Measurements from ENCODE around the gene KPNA6. TPM values are rescaled to one million over a fixed set of nuclear protein-coding genes. Genes with fewer than 3 reads are reported as not detected.
"Not testable (repeated sequence)": the region's sequence is repeated elsewhere in the genome, so short reads cannot be mapped to it uniquely, and the experiment has no call there.

KPNA6 gene
- total RNA-seq (10 to 100 TPM; 47.4 to 63.7 (median 51.6) TPM), polyA plus RNA-seq (10 to 100 TPM; 19.5 to 26.8 TPM), total RNA-seq (106 reads per million, percentile 85 among the genes with 10 or more reads in this experiment)

- Mint-ChIP-seq H3K27me3 (no peaks in the 10 kb centered on the region), H3K4me1 (peaks cover 27 to 63% (median 47%) of the 10 kb centered on the region in 7 donors)
Observed at GRCh38 chr1:32107742-32108661, at the start of gene KPNA6. Gene KPNA6 (plus strand): TSS chr1:32108056. CDS start chr1:32108131, 75 bp downstream.

DNA sequence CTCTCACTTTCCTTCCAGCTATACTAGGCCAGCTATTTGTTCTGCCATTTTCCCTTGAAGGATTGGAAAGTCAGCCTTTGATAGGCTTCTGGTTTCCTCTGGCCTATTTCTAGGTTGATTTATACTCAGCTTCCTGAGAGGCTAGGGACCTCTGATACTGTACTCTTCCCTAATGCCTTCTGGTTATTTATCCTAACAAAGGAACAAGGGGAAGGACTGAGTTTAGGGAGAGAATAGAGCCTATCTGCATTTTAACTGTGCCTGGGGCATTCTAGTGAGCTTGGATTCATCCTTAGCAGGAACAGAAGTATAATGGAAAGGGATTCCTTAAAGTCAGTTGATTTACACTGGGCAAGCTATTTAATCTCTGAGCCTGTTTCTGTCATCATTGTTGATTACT lies 46.9 kb upstream of the KPNA6 start:
- intact Hi-C loops (cut with micrococcal nuclease): loop anchor here in 1 of 2 donors (5.0 to 10.0 kb wide), 2 partner anchors 246 to 399 kb away; partner anchors contain the start of gene SPOCD1
- no peaks in the 10 kb centered on the region for H3K9me3 Mint-ChIP-seq

More at GRCh38 chr1:32107742-32108661, at the start of gene KPNA6:
- DNase-seq: peak; percentile 75 to 95 (median 93)
- POLR2A ChIA-PET: interaction anchor here (0.7 to 3.4 kb wide), 26 partner anchors 9 to 463 kb away, joined by 3 to 43 read pairs (median 4); partner anchors contain the start of genes BSDC1, CCDC28B, IQCC and KHDRBS1
- H3K27ac ChIP-seq (ENCODE audit: low read depth, low read length): peak within 1 kb of the TSS; percentile 94
- ATAC-seq: peak; percentile 94
- H3K9me3 Mint-ChIP-seq: peaks cover 0 to 2% (median 0%) of the 10 kb centered on the region in 11 donors
- intact Hi-C loops (cut with micrococcal nuclease): loop anchor here (1.0 to 5.0 kb wide), 10 partner anchors 36 to 1389 kb away; partner anchors contain the start of genes BSDC1 (in 2 of the 2), CCDC28B (in 2 of the 2), KHDRBS1 (in 2 of the 2) and TMEM39B (in 2 of the 2)
- peaks cover 0 to 3% (median under 1%) of the 10 kb centered on the region in 5 donors for H3K36me3 Mint-ChIP-seq
- H3K27ac Mint-ChIP-seq: peak within 1 kb of the TSS; percentile 93 to 99 (median 98)
- H3K36me3 ChIP-seq (ENCODE audit: control insufficient read depth in 2 of 3, insufficient read depth in 3 of 3, low read length in 3 of 3): peaks cover 0 to 8% (median 0%) of the 10 kb centered on the region in 3 experiments
- H3K4me1 ChIP-seq (ENCODE audit: control insufficient read depth in 2 of 2, insufficient read depth in 2 of 2, low read length in 2 of 2): peaks cover 37 to 40% of the 10 kb centered on the region in 2 donors
- H3K4me3 Mint-ChIP-seq: peak within 1 kb of the TSS; percentile 95 to 100 (median 99)
- peak within 1 kb of the TSS; percentile 75 for H3K4me3 ChIP-seq (ENCODE audit: low read length)
- no peaks in the 10 kb centered on the region for H3K9me3 ChIP-seq (ENCODE audit: control insufficient read depth in 2 of 3, low read length in 3 of 3)
- no peaks in the 10 kb centered on the region for H3K27me3 ChIP-seq (ENCODE audit: control insufficient read depth in 2 of 2, insufficient read depth in 2 of 2, low read length in 2 of 2)
- CTCF ChIA-PET: interaction anchor here (0.6 to 3.2 kb wide), 8 partner anchors 35 to 293 kb away, joined by 3 to 16 read pairs (median 3); partner anchors contain the start of gene TMEM39B

GRCh38 chr1:32062867-32063230 lies 45.0 kb upstream of the KPNA6 start:
- no peak overlapping the region for H3K4me3 Mint-ChIP-seq
- peak overlapping the region in 8 of 9 donors; percentile 30 to 79 (median 76) for H3K27ac Mint-ChIP-seq
- Histone ChIP-seq H3K4me1 (ENCODE audit: control insufficient read depth in 2 of 2, insufficient read depth in 2 of 2, low read length in 2 of 2) (peaks cover 4 to 5% of the 10 kb centered on the region in 2 donors), H3K27me3 (ENCODE audit: control insufficient read depth in 2 of 2, insufficient read depth in 2 of 2, low read length in 2 of 2) (no peaks in the 10 kb centered on the region), H3K4me3 (ENCODE audit: low read length) (no peak overlapping the region), H3K27ac (ENCODE audit: low read depth, low read length) (no peak overlapping the region), H3K36me3 (ENCODE audit: control insufficient read depth in 2 of 3, insufficient read depth in 3 of 3, low read length in 3 of 3) (peaks cover 0 to 46% (median 3%) of the 10 kb centered on the region in 3 experiments), H3K9me3 (ENCODE audit: control insufficient read depth in 2 of 3, low read length in 3 of 3) (no peaks in the 10 kb centered on the region)
- peaks cover 0 to 15% (median 5%) of the 10 kb centered on the region in 5 donors for H3K36me3 Mint-ChIP-seq
- ATAC-seq (no peak), DNase-seq (no peak)
- ChIA-PET CTCF (interaction anchor here (0.6 to 2.2 kb wide), 19 partner anchors 8 to 399 kb away, joined by 3 to 10 read pairs (median 4); partner anchors contain the start of genes SPOCD1 and TMEM39B), POLR2A (interaction anchor here (0.7 to 1.5 kb wide), 4 partner anchors 10 to 105 kb away, joined by 3 to 11 read pairs (median 4); partner anchors contain the start of gene TMEM39B)
- intact Hi-C loops (cut with micrococcal nuclease): loop anchor here (1.0 to 10.0 kb wide), 13 partner anchors 9 to 401 kb away; partner anchors contain the start of genes SPOCD1 (in 2 of the 2) and TMEM39B (in 2 of the 2)
- H3K27me3 Mint-ChIP-seq: no peaks in the 10 kb centered on the region
- no peaks in the 10 kb centered on the region for H3K9me3 Mint-ChIP-seq
- H3K4me1 Mint-ChIP-seq: peaks cover 10 to 19% (median 12%) of the 10 kb centered on the region in 7 donors

More for the DNA sequence above, 46.9 kb upstream of the KPNA6 start:
- Histone ChIP-seq H3K27ac (ENCODE audit: low read depth, low read length) (no peak overlapping the region), H3K9me3 (ENCODE audit: control insufficient read depth in 2 of 3, low read length in 3 of 3) (no peaks in the 10 kb centered on the region), H3K36me3 (ENCODE audit: control insufficient read depth in 2 of 3, insufficient read depth in 3 of 3, low read length in 3 of 3) (peaks cover 3 to 59% (median 7%) of the 10 kb centered on the region in 3 experiments), H3K27me3 (ENCODE audit: control insufficient read depth in 2 of 2, insufficient read depth in 2 of 2, low read length in 2 of 2) (no peaks in the 10 kb centered on the region), H3K4me3 (ENCODE audit: low read length) (no peak overlapping the region), H3K4me1 (ENCODE audit: control insufficient read depth in 2 of 2, insufficient read depth in 2 of 2, low read length in 2 of 2) (no peaks in the 10 kb centered on the region)
- Mint-ChIP-seq H3K27ac (peak overlapping the region in 7 of 9 donors; percentile 41 to 67 (median 51)), H3K4me3 (no peak overlapping the region), H3K4me1 (peaks cover 0 to 9% (median 6%) of the 10 kb centered on the region in 7 donors), H3K27me3 (no peaks in the 10 kb centered on the region), H3K36me3 (peaks cover 0 to 17% (median 6%) of the 10 kb centered on the region in 5 donors)
- ChIA-PET CTCF (interaction anchor here (0.7 to 1.3 kb wide), 3 partner anchors 10 to 58 kb away, joined by 3 to 4 read pairs (median 4); partner anchors contain the start of gene TMEM39B), POLR2A (interaction anchor here (0.6 to 1.2 kb wide), 3 partner anchors 11 to 64 kb away, joined by 3 to 7 read pairs (median 5); partner anchors contain the start of gene TMEM39B)
- no peak for ATAC-seq
- no peak for DNase-seq

DNA sequence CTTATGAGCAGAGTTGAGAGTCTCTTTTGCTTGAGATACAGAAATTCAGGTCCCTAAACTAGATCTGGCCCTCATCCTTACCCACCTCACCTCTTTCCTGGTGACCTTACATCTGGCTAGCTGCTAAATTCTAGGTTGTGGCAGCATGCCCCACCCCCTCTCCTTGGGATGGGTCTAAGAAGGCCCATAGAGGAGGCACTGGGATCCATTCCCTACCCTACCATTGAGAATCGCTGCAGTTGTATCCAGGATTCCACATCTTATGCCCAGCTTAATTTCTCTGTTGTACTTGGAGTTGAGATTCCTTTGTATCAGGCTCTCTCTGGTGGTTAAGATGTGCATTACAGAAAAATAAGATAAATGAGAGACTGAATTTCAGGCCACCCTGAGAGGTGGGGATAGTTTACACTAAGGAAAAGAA lies 44.6 kb upstream of the KPNA6 start:
- Histone ChIP-seq H3K4me3 (ENCODE audit: low read length) (no peak overlapping the region), H3K27ac (ENCODE audit: low read depth, low read length) (no peak overlapping the region), H3K36me3 (ENCODE audit: control insufficient read depth in 2 of 3, insufficient read depth in 3 of 3, low read length in 3 of 3) (peaks cover 0 to 42% (median 3%) of the 10 kb centered on the region in 3 experiments), H3K27me3 (ENCODE audit: control insufficient read depth in 2 of 2, insufficient read depth in 2 of 2, low read length in 2 of 2) (no peaks in the 10 kb centered on the region), H3K9me3 (ENCODE audit: control insufficient read depth in 2 of 3, low read length in 3 of 3) (no peaks in the 10 kb centered on the region), H3K4me1 (ENCODE audit: control insufficient read depth in 2 of 2, insufficient read depth in 2 of 2, low read length in 2 of 2) (peaks cover 4 to 5% of the 10 kb centered on the region in 2 donors)
- DNase-seq (peak in 6 of 9 donors; percentile 12 to 46 (median 35)), ATAC-seq (peak; percentile 60)
- ChIA-PET POLR2A (interaction anchor here (0.7 to 1.5 kb wide), 4 partner anchors 9 to 106 kb away, joined by 3 to 11 read pairs (median 4); partner anchors contain the start of gene TMEM39B), CTCF (interaction anchor here (0.6 to 2.2 kb wide), 17 partner anchors 9 to 399 kb away, joined by 3 to 10 read pairs (median 4); partner anchors contain the start of genes SPOCD1 and TMEM39B)
- peaks cover 10 to 19% (median 12%) of the 10 kb centered on the region in 7 donors for H3K4me1 Mint-ChIP-seq
- no peak overlapping the region for H3K4me3 Mint-ChIP-seq
- intact Hi-C loops (cut with micrococcal nuclease): loop anchor here (1.0 to 10.0 kb wide), 13 partner anchors 9 to 401 kb away; partner anchors contain the start of genes SPOCD1 (in 2 of the 2) and TMEM39B (in 2 of the 2)
- H3K27ac Mint-ChIP-seq: peak overlapping the region in 8 of 9 donors; percentile 8 to 79 (median 68)
- H3K36me3 Mint-ChIP-seq: peaks cover 0 to 13% (median 4%) of the 10 kb centered on the region in 5 donors
- no peaks in the 10 kb centered on the region for H3K9me3 Mint-ChIP-seq
- no peaks in the 10 kb centered on the region for H3K27me3 Mint-ChIP-seq

DNA sequence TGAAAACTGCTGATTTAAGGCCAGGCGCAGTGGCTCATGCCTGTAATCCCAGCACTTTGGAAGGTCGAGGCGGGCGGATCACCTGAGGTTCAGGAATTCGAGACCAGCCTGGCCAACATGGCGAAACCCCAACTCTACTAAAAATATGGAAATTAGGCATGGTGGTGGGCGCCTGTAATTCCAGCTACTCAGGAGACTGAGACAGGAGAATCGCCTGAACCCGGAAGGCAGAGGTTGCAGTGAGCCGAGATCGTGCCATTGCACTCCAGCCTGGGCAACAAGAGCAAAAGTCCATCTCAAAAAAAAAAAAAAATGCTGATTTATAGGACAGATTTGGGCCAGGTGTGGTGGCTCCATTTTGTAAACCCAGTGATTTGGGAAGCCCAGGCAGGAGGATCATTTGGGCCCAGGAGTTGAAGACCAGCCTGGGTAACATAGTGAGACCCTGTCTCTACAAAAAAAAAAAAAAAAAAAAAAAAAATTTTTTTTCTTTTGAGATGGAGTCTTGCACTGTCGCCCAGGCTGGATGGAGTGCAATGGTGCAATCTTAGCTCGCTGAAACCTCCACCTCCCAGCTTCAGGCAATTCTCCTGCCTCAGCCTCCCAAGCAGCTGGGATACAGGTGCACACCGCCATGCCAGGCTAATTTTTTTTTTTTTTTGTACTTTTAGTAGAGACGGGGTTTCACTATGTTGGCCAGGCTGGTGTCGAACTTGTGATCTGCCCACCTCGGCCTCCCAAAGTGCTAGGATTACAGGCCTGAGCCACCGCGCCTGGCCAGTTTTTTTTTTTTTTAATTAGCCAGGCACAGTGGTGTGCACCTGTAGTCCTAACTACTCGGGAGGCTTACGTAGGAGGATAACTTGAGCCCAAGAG lies 42.0 kb upstream of the KPNA6 start:
- Mint-ChIP-seq H3K36me3 (peaks cover 0 to 11% (median 0%) of the 10 kb centered on the region in 5 donors), H3K27ac (peak overlapping the region in 7 of 9 donors; percentile 35 to 90 (median 61)), H3K4me1 (peaks cover 12 to 32% (median 22%) of the 10 kb centered on the region in 7 donors), H3K4me3 (peak overlapping the region in 5 of 10 donors; percentile 15 to 57 (median 42))
- H3K27me3 ChIP-seq (ENCODE audit: control insufficient read depth in 2 of 2, insufficient read depth in 2 of 2, low read length in 2 of 2); H3K9me3 Mint-ChIP-seq; H3K4me3 ChIP-seq (ENCODE audit: low read length); H3K27me3 Mint-ChIP-seq; H3K9me3 ChIP-seq (ENCODE audit: control insufficient read depth in 2 of 3, low read length in 3 of 3); H3K4me1 ChIP-seq (ENCODE audit: control insufficient read depth in 2 of 2, insufficient read depth in 2 of 2, low read length in 2 of 2); DNase-seq; ATAC-seq; H3K27ac ChIP-seq (ENCODE audit: low read depth, low read length): not testable (repeated sequence)
- H3K36me3 ChIP-seq (ENCODE audit: control insufficient read depth in 2 of 3, insufficient read depth in 3 of 3, low read length in 3 of 3): peaks cover 0 to 16% (median 3%) of the 10 kb centered on the region in 3 experiments
- intact Hi-C loops (cut with micrococcal nuclease): loop anchor here in 1 of 2 donors (10.0 kb wide), 1 partner anchor 251 kb away; the partner anchor contains the start of gene SPOCD1
- CTCF ChIA-PET: interaction anchor here (0.6 to 1.3 kb wide), 6 partner anchors 16 to 396 kb away, joined by 3 read pairs; no protein-coding TSS in a partner anchor
- POLR2A ChIA-PET: interaction anchor here (0.5 to 1.2 kb wide), 9 partner anchors 8 to 525 kb away, joined by 3 to 6 read pairs (median 3); no protein-coding TSS in a partner anchor
